IMR-90 (cell line): ENCODE measurements around the gene KIRREL1.

Experiments used
- BHLHE40 ChIP-seq: fragments of 150-350 bp; IDR thresholded peaks from 2 replicates; pipeline ENCODE4 v1.6.1; 2016; ENCODE audit warnings: mild to moderate bottlenecking, low read depth, low read length
- CEBPB ChIP-seq: IDR thresholded peaks from 2 replicates; pipeline ENCODE4 v1.6.1; 2012; ENCODE audit warnings: low read depth, low read length, improper control_type of control experiment
- CHD1 ChIP-seq: IDR thresholded peaks from 2 replicates; pipeline ENCODE4 v1.6.1; 2012; ENCODE audit warnings: low read depth, low read length, improper control_type of control experiment
- MAFK ChIP-seq: IDR thresholded peaks from 2 replicates; pipeline ENCODE4 v1.6.1; 2012; ENCODE audit warnings: low read depth, low read length, improper control_type of control experiment
- MAZ ChIP-seq: IDR thresholded peaks from 2 replicates; pipeline ENCODE4 v1.6.1; 2012; ENCODE audit warnings: low read depth, mild to moderate bottlenecking, low read length, improper control_type of control experiment, moderate library complexity, borderline replicate concordance
- MXI1 ChIP-seq: IDR thresholded peaks from 2 replicates; pipeline ENCODE4 v1.6.1; 2012; ENCODE audit warnings: low read depth, mild to moderate bottlenecking, low read length, moderate library complexity, borderline replicate concordance
- NFE2L2 ChIP-seq: fragments of 150-350 bp; IDR thresholded peaks from 2 replicates; pipeline ENCODE4 v1.6.1; 2016; ENCODE audit warnings: low read depth, mild to moderate bottlenecking, low read length
- POLR2A ChIP-seq: IDR thresholded peaks from 2 replicates; pipeline ENCODE4 v1.6.1; 2012; ENCODE audit warnings: mild to moderate bottlenecking, low read depth, low read length
- RAD21 ChIP-seq: IDR thresholded peaks from 2 replicates; pipeline ENCODE4 v1.6.1; 2012; ENCODE audit warnings: low read length, improper control_type of control experiment
- RCOR1 ChIP-seq: IDR thresholded peaks from 2 replicates; pipeline ENCODE4 v1.6.1; 2012; ENCODE audit warnings: mild to moderate bottlenecking, low read length, improper control_type of control experiment; ENCODE audit not compliant: insufficient replicate concordance
- RFX5 ChIP-seq: IDR thresholded peaks from 2 replicates; pipeline ENCODE4 v1.8.0; 2012; ENCODE audit warnings: low read depth, mild to moderate bottlenecking, low read length, moderate library complexity
- SMC3 ChIP-seq: fragments of 150-350 bp; IDR thresholded peaks from 2 replicates; pipeline ENCODE4 v1.6.1; 2016; ENCODE audit warnings: low read depth, mild to moderate bottlenecking, antibody characterized with exemption, low read length, moderate library complexity
- TF ChIP-seq, protein P1 (sequence below): fragments of 150-350 bp; IDR thresholded peaks from 2 replicates; pipeline ENCODE4 v1.6.1; 2016; ENCODE audit warnings: low read depth, mild to moderate bottlenecking, low read length, moderate library complexity, borderline replicate concordance
- TF ChIP-seq, protein P2 (sequence below): conservative IDR thresholded peaks from 2 replicates; pipeline ENCODE4 v1.5.1; 2012; ENCODE audit warnings: mild to moderate bottlenecking, low read depth, low read length, improper control_type of control experiment

DNA sequence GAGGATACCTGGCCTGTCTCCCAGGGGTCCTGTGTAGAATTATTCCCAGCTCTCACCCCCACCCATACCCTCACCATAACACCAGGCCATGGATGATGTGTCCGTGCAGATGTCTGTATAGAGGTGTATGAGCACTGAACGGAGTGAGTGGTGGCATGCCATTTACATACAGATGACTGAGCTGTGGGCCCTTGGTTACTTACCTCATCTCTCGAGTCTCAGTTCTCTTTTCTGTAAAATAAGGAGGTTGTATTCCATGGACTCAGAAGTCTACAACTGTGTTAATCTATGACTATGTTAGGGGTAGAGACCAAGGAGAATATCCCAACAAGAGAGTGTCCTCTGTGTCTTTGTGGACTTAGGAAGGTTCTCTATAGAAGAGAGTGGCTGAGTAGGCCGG is 121.7 kb downstream of the KIRREL1 start:
- TF ChIP-seq POLR2A (no peak), MXI1 (no peak), BHLHE40 (no peak), MAFK (no peak), RFX5 (no peak), SMC3 (no peak), CEBPB (no peak), CHD1 (no peak), RCOR1 (no peak), NFE2L2 (no peak), RAD21 (no peak), MAZ (no peak)
- TF ChIP-seq, protein P1, sequence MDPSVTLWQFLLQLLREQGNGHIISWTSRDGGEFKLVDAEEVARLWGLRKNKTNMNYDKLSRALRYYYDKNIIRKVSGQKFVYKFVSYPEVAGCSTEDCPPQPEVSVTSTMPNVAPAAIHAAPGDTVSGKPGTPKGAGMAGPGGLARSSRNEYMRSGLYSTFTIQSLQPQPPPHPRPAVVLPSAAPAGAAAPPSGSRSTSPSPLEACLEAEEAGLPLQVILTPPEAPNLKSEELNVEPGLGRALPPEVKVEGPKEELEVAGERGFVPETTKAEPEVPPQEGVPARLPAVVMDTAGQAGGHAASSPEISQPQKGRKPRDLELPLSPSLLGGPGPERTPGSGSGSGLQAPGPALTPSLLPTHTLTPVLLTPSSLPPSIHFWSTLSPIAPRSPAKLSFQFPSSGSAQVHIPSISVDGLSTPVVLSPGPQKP = no peak
- TF ChIP-seq, protein P2, sequence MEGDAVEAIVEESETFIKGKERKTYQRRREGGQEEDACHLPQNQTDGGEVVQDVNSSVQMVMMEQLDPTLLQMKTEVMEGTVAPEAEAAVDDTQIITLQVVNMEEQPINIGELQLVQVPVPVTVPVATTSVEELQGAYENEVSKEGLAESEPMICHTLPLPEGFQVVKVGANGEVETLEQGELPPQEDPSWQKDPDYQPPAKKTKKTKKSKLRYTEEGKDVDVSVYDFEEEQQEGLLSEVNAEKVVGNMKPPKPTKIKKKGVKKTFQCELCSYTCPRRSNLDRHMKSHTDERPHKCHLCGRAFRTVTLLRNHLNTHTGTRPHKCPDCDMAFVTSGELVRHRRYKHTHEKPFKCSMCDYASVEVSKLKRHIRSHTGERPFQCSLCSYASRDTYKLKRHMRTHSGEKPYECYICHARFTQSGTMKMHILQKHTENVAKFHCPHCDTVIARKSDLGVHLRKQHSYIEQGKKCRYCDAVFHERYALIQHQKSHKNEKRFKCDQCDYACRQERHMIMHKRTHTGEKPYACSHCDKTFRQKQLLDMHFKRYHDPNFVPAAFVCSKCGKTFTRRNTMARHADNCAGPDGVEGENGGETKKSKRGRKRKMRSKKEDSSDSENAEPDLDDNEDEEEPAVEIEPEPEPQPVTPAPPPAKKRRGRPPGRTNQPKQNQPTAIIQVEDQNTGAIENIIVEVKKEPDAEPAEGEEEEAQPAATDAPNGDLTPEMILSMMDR = no peak
